IMR-90 (cell line): ENCODE results near the gene ABCA7.

ENCODE experiments used
- CEBPB ChIP-seq: IDR thresholded peaks from 2 replicates; pipeline ENCODE4 v1.6.1; 2012; ENCODE audit warnings: low read depth, low read length, improper control_type of control experiment
- FOS ChIP-seq: fragments of 150-350 bp; IDR thresholded peaks from 2 replicates; pipeline ENCODE4 v1.6.1; 2016; ENCODE audit warnings: low read depth, low read length
- MAFK ChIP-seq: IDR thresholded peaks from 2 replicates; pipeline ENCODE4 v1.6.1; 2012; ENCODE audit warnings: low read depth, low read length, improper control_type of control experiment
- MAZ ChIP-seq: IDR thresholded peaks from 2 replicates; pipeline ENCODE4 v1.6.1; 2012; ENCODE audit warnings: low read depth, mild to moderate bottlenecking, low read length, improper control_type of control experiment, moderate library complexity, borderline replicate concordance
- MXI1 ChIP-seq: IDR thresholded peaks from 2 replicates; pipeline ENCODE4 v1.6.1; 2012; ENCODE audit warnings: low read depth, mild to moderate bottlenecking, low read length, moderate library complexity, borderline replicate concordance
- POLR2A ChIP-seq: IDR thresholded peaks from 2 replicates; pipeline ENCODE4 v1.6.1; 2012; ENCODE audit warnings: mild to moderate bottlenecking, low read depth, low read length
- RAD21 ChIP-seq: IDR thresholded peaks from 2 replicates; pipeline ENCODE4 v1.6.1; 2012; ENCODE audit warnings: low read length, improper control_type of control experiment
- RCOR1 ChIP-seq: IDR thresholded peaks from 2 replicates; pipeline ENCODE4 v1.6.1; 2012; ENCODE audit warnings: mild to moderate bottlenecking, low read length, improper control_type of control experiment; ENCODE audit not compliant: insufficient replicate concordance
- RFX5 ChIP-seq: IDR thresholded peaks from 2 replicates; pipeline ENCODE4 v1.8.0; 2012; ENCODE audit warnings: low read depth, mild to moderate bottlenecking, low read length, moderate library complexity
- SMC3 ChIP-seq: fragments of 150-350 bp; IDR thresholded peaks from 2 replicates; pipeline ENCODE4 v1.6.1; 2016; ENCODE audit warnings: low read depth, mild to moderate bottlenecking, antibody characterized with exemption, low read length, moderate library complexity
- TF ChIP-seq, protein P1 (sequence below): conservative IDR thresholded peaks from 2 replicates; pipeline ENCODE4 v1.5.1; 2012; ENCODE audit warnings: mild to moderate bottlenecking, low read depth, low read length, improper control_type of control experiment
- TF ChIP-seq, protein P2 (sequence below): fragments of 150-350 bp; IDR thresholded peaks from 2 replicates; pipeline ENCODE4 v1.6.1; 2016; ENCODE audit warnings: low read depth, mild to moderate bottlenecking, low read length, moderate library complexity, borderline replicate concordance
- TF ChIP-seq, protein P3 (sequence below): fragments of 150-350 bp; IDR thresholded peaks from 2 replicates; pipeline ENCODE4 v1.6.1; 2017; ENCODE audit warnings: mild to moderate bottlenecking, antibody characterized with exemption, low read length, low read depth

DNA sequence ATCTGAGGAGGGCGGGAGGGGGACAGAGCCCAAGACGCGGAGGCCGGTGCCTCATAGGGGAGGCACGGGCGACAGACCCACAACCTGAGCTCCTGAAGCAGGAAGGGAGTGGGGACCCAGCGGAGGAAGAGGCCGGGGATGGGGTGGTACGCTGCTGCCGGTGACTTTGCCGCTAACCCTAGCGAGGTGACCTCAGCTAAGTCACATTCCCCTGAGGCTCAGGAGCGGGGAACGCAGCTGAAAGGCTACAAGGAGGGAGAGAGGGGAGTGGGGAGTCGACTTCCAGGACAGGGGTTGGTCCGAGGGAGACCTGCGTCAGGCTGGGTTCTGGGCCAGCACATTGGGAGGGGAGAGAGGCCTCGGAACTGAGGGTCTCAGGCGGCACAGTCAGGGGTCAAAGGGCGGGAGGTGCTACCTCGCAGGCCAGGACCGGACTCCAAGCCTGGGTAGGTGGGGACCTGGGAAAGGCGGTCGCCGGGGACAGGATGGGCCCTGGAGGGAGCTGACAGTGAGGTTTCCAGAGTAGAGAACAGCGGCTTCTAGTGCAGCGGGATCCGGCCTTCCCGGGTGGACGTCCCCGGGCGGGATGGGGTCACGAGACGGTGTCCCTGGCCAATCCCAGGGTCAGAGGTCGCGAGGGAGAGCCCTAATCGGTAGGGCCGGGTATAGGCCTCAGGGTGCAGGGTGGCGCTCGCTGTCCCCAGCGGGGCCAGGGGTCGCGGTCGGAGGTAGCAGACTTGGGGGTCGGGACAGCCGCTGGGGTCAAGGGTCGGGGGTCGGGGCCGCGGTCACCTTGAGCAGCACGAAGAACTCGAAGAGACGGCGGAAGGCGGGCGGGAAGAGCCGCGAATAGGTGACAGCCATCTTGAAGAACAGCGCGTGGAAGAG, 19.7 kb upstream of the ABCA7 start:
- no peak for TF ChIP-seq POLR2A
- no peak for TF ChIP-seq RCOR1
- TF ChIP-seq, protein P1, sequence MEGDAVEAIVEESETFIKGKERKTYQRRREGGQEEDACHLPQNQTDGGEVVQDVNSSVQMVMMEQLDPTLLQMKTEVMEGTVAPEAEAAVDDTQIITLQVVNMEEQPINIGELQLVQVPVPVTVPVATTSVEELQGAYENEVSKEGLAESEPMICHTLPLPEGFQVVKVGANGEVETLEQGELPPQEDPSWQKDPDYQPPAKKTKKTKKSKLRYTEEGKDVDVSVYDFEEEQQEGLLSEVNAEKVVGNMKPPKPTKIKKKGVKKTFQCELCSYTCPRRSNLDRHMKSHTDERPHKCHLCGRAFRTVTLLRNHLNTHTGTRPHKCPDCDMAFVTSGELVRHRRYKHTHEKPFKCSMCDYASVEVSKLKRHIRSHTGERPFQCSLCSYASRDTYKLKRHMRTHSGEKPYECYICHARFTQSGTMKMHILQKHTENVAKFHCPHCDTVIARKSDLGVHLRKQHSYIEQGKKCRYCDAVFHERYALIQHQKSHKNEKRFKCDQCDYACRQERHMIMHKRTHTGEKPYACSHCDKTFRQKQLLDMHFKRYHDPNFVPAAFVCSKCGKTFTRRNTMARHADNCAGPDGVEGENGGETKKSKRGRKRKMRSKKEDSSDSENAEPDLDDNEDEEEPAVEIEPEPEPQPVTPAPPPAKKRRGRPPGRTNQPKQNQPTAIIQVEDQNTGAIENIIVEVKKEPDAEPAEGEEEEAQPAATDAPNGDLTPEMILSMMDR, result no peak
- TF ChIP-seq, protein P2, sequence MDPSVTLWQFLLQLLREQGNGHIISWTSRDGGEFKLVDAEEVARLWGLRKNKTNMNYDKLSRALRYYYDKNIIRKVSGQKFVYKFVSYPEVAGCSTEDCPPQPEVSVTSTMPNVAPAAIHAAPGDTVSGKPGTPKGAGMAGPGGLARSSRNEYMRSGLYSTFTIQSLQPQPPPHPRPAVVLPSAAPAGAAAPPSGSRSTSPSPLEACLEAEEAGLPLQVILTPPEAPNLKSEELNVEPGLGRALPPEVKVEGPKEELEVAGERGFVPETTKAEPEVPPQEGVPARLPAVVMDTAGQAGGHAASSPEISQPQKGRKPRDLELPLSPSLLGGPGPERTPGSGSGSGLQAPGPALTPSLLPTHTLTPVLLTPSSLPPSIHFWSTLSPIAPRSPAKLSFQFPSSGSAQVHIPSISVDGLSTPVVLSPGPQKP, result no peak
- TF ChIP-seq RAD21, result no peak
- TF ChIP-seq MXI1, result no peak; the same call in 1 of the 2 replicates
- TF ChIP-seq MAZ, result peak; percentile 14; the same call in 1 of the 2 replicates
- TF ChIP-seq, protein P3, sequence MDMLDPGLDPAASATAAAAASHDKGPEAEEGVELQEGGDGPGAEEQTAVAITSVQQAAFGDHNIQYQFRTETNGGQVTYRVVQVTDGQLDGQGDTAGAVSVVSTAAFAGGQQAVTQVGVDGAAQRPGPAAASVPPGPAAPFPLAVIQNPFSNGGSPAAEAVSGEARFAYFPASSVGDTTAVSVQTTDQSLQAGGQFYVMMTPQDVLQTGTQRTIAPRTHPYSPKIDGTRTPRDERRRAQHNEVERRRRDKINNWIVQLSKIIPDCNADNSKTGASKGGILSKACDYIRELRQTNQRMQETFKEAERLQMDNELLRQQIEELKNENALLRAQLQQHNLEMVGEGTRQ, result no peak
- TF ChIP-seq FOS, result no peak
- no peak for TF ChIP-seq CEBPB
- no peak for TF ChIP-seq RFX5
- TF ChIP-seq SMC3, result no peak
- no peak for TF ChIP-seq MAFK
